Measurements from ENCODE around the gene PFN4.

PFN4 gene

DNA sequence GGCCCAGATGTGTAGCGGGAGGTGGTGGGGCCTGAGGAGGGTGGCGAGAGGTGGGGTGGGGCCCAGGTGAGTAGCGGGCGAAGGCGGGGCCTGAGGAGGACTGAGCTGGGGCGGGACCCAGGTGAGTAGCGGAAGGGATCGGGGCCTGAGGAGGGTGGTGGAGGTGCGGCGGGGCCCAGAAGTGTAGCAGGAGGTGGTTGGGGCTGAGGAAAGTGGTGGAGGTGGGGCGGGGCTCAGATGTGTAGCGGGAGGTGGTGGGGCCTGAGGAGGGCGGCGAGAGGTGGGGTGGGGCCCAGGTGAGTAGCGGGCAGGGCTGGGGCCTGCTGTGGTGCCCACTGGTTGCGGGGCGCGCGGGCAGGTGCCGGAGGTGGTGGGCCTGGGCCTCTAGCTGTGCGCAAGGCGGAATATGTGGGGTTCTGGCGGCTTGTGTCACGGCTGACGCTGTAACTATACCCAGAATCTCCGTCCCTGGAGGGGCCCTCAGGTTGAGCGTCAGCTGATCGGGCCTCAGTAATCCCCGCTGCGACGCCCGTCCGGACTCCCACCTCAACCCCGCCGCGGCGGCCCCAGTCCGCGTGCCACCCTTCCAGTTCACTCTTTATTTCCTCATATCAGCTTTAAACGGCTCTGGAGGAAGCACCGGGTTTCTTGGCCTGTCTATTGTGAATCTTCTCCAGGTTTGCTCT lies 46.1 kb downstream of the PFN4 start:
- DNase-seq, result no peak

GRCh38 chr2:24075915-24076848 lies 47.0 kb downstream of the PFN4 start, which contains the start of gene SF3B6:
Gene SF3B6 (minus strand): TSS chr2:24076326. CDS start chr2:24076229, 97 bp downstream.
- peak; percentile 99 for DNase-seq

DNA sequence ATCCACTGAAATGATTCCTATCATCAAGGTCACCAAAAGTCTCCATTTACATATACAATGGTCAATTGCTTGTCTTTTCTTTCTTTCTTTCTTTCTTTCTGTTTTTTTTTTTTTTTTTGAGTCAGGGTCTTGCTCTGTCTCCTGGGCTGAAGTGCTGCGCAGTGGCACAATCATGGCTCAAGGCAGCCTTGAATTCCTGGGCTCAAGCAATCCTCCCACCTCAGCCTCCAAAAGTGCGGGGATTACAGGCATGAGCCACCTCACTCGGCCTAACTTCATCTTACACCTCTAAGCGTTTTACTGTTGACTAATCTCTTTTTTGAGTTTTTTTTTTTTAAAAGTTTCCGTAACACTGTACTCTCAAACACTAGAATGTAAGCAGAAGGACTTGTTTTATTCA lies 47.9 kb downstream of the PFN4 start:
- no peak for DNase-seq

DNA sequence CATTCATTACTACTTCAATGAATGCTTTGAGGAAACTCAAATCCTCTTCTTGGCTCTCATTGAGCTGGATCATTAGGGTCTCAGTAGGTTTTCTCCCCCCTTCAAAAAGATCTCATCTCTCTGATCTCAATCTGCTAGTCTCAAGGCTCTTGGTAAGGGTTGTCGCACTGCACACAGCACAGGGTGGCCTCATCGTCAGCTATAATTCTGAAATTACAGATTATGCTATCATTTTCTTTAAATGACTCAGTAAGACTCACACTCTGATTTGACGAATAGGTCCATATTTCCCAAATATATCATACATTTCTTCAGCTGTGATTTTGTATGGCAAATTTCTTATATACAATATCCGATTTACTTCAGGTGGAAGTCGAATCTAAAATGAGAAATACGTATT lies 49.3 kb downstream of the PFN4 start:
- no peak for DNase-seq

- DNase-seq, result no peak
Measured at GRCh38 chr2:24072259-24072658, 50.9 kb downstream of the PFN4 start.

DNA sequence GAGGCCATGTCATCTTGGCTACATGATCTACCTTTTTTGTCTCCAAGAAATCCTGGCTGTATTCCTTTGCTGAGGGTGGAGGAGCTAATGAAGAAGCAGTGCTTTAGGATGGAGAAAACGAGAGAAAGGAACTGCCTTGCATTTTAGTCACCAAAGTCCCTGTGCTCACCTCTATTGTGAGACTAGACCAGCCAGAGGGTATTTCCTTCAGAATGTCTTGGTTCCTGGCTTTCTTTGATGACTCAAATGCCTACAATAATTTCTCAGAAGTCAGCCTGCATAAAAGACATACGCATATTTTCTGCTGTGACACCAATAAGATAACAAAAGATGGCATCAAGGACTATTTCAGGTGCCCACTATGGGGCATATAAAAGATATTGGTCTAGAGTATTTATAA lies 57.8 kb downstream of the PFN4 start:
- no peak for DNase-seq
